Lung (tissue), 12 donors: ENCODE data around the gene SLC27A3. TPM values are rescaled to one million over a fixed set of nuclear protein-coding genes. Genes with fewer than 3 reads are reported as not detected.
A peak's percentile ranks its signal among the peaks of the same experiment; 100 is the strongest.

Experiments used
- ATAC-seq: fragments of 200-7000 bp; cut with Tn5 transposase; one replicate; pipeline ENCODE4 v1.9.1; 2020; ENCODE audit warnings: moderate number of reproducible peaks; ENCODE audit not compliant: insufficient read depth, low FRiP score
- DNase-seq, 3 donors: peaks; one replicate each; pipeline ENCODE4 v3.0.0-alpha.2; 2013 to 2017
- H3K27ac ChIP-seq, 2 donors: one replicate each; pipeline ENCODE4 v1.5.1; 2013; ENCODE audit warnings: mild to moderate bottlenecking in 2 of 2, moderate library complexity in 2 of 2, control low read depth in 1 of 2, inconsistent platforms in 1 of 2, low read depth in 1 of 2, low read length in 1 of 2
- H3K27me3 ChIP-seq, 3 donors: one replicate each; pipeline ENCODE4 v1.5.1; 2013; ENCODE audit warnings: low read length in 2 of 3; ENCODE audit not compliant: control insufficient read depth in 3 of 3, insufficient read depth in 3 of 3
- H3K36me3 ChIP-seq, 4 donors: one replicate each; pipeline ENCODE4 v1.5.1; 2013; ENCODE audit warnings: low read length in 4 of 4, mild to moderate bottlenecking in 1 of 4, moderate library complexity in 1 of 4; ENCODE audit not compliant: control insufficient read depth in 4 of 4, insufficient read depth in 4 of 4
- H3K4me1 ChIP-seq, 5 donors: one replicate each; pipeline ENCODE4 v1.5.1; 2013; ENCODE audit warnings: low read length in 5 of 5, mild to moderate bottlenecking in 2 of 5, moderate library complexity in 1 of 5; ENCODE audit not compliant: control insufficient read depth in 5 of 5, insufficient read depth in 5 of 5
- H3K4me3 ChIP-seq: one replicate; pipeline ENCODE4 v1.5.1; 2013; ENCODE audit warnings: mild to moderate bottlenecking, control low read depth, moderate library complexity
- H3K9ac ChIP-seq, 2 donors: one replicate each; pipeline ENCODE4 v1.5.1; 2013; ENCODE audit warnings: low read length in 2 of 2, control low read depth in 1 of 2; ENCODE audit not compliant: insufficient read depth in 1 of 2
- H3K9me3 ChIP-seq, 4 donors: one replicate each; pipeline ENCODE4 v1.5.1; 2013; ENCODE audit warnings: low read length in 3 of 4, mild to moderate bottlenecking in 1 of 4, moderate library complexity in 1 of 4; ENCODE audit not compliant: control insufficient read depth in 4 of 4, insufficient read depth in 3 of 4
- CTCF ChIP-seq: IDR thresholded peaks from 2 replicates; pipeline ENCODE4 v1.5.1; 2012; ENCODE audit warnings: mild to moderate bottlenecking; ENCODE audit errors: control extremely low read depth, extremely low read depth
- WGBS, 2 donors: extraction: QIAGEN DNeasy Blood & Tissue Kit; methylation state at CpG; one replicate each; pipeline ENCODE4 v1.1.7; 2013; 5-methylcytosine and 5-hydroxymethylcytosine counted together
- polyA plus RNA-seq, 2 donors: library from polyadenylated mRNA; stranded (reverse); fragments of 200-250 nt; gene quantifications; one replicate each; pipeline ENCODE4 v1.2.1, GENCODE V29; 2013
- total RNA-seq, 2 donors: library from RNA; depleted of rRNA in 1 of 2; stranded (reverse); fragments of >200 nt in 1 of 2; gene quantifications; one replicate each; pipeline ENCODE4 v1.2.1, GENCODE V29; 2014 to 2021
- donor health status: control.
- donor health status: control.
- donor health status: Bipolar disorder and iron deficiency.
- donor health status: healthy.
- donor health status: DM: yes; HTN: yes; CAD: no.

Gene SLC27A3
- total and polyA plus RNA-seq, 4 donors = 15.8 to 223 (median 108) TPM

- no peak overlapping the region for H3K4me3 ChIP-seq
- H3K27ac ChIP-seq = peak overlapping the region; percentile 58 to 82
- DNase-seq (peak in 1 of 3 donors; percentile 27), ATAC-seq (no peak)
- H3K9ac ChIP-seq = no peak overlapping the region
- H3K27me3 ChIP-seq = no peaks in the 10 kb centered on the region
- peaks cover 5 to 35% (median 27%) of the 10 kb centered on the region in 4 donors for H3K36me3 ChIP-seq
- 27 to 41% methylated on average over 12 of the region's 12 CpGs for WGBS, 2 donors
- H3K9me3 ChIP-seq = peaks cover 0 to 2% (median 0%) of the 10 kb centered on the region in 4 donors
- no peak for TF ChIP-seq CTCF
- peaks cover 5 to 27% (median 17%) of the 10 kb centered on the region in 5 donors for H3K4me1 ChIP-seq
Measured at GRCh38 chr1:153773096-153773921, 1.9 kb upstream of the SLC27A3 start.

GRCh38 chr1:153774026-153774595, 1.1 kb upstream of the SLC27A3 start:
- Histone ChIP-seq H3K4me1 (peaks cover 5 to 27% (median 17%) of the 10 kb centered on the region in 5 donors), H3K9ac (no peak overlapping the region)
- ATAC-seq = no peak

GRCh38 chr1:153775458-153776327, 486 bp downstream of the SLC27A3 start:
- no peak for TF ChIP-seq CTCF
- WGBS, 2 donors = 0% methylated on average over 82 to 83 of the region's 83 CpGs
- Histone ChIP-seq H3K27ac (peak overlapping the region; percentile 56 to 86), H3K4me3 (peak overlapping the region; percentile 79), H3K9me3 (peaks cover 0 to 2% (median 0%) of the 10 kb centered on the region in 4 donors), H3K9ac (peak overlapping the region; percentile 33 to 89), H3K4me1 (peaks cover 6 to 29% (median 17%) of the 10 kb centered on the region in 5 donors), H3K36me3 (peaks cover 2 to 25% (median 18%) of the 10 kb centered on the region in 4 donors), H3K27me3 (no peaks in the 10 kb centered on the region)
- ATAC-seq = peak; percentile 55
- peak; percentile 68 to 82 (median 74) for DNase-seq

More at GRCh38 chr1:153774026-153774595, 1.1 kb upstream of the SLC27A3 start:
- Histone ChIP-seq H3K27me3 (no peaks in the 10 kb centered on the region), H3K36me3 (peaks cover 2 to 34% (median 27%) of the 10 kb centered on the region in 4 donors), H3K4me3 (no peak overlapping the region), H3K9me3 (peaks cover 0 to 2% (median 0%) of the 10 kb centered on the region in 4 donors), H3K27ac (peak overlapping the region; percentile 47 to 56)
- no peak for TF ChIP-seq CTCF
- no peak for DNase-seq
- WGBS, 2 donors = 63 to 67% methylated on average over 8 of the region's 8 CpGs
